ENCODE results near the gene CCR9. TPM values are rescaled to one million over a fixed set of nuclear protein-coding genes. Genes with fewer than 3 reads are reported as not detected.

Gene CCR9
- total RNA-seq, 1 experiment from 2014 or later, result not detected

DNA sequence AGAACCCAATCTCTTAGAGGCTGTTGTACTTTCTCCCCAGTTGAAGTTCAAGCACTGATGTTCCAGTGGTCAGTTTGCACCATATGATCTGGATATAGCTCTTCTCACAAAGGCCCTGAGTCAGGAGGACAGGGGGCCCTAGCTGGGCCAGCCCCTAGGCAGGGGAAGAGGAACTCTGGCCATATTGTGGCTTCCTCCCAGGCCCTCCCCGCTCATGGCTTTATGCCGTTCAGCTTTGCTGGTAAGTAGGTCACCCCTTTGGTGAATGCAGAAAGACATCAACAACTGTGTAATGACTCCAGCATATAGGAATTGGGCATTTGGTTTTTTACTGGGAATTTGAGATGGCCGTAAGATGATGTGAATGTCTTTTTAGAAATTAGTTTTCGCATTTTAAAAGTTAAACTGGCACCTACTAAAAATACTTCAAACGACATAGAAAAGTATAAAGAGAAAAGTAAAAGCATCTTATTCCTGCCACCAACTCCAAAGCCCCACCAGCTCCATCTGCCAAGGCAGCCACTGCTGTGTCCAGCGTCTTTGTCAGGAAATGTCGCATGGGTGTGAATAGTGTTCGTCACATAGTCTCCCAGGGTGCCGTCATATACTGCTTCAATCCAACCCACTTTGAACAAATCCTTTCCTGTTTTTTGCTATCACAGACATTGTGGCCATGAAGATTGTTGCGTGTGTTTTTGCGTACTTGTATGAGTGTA lies 25.3 kb downstream of the CCR9 start:
- CTCF ChIA-PET, result no interaction called here
- BruUV-seq (replicated peaks), result no TSS peak

DNA sequence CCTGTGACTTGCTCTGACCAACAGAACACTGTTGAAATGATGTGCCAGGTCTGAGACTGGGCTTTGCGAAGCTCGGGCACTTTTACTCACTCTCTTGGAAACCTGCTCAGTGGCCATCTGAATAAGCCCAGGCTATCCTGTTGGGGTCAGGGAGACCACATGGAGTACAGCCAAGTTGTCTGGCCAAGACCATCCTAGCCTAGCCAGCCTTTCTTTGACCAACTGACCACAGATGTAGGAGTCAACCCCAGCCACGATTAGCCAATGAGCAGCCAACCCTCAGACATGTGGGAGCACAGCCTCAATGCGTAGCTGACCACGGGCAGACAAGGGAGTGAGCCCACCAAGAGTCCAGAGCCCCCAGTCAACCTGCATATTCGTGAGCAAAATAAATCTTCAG lies 26.1 kb downstream of the CCR9 start:
- ChIA-PET CTCF (no interaction called here), POLR2A (ENCODE audit: low non-redundant PET) (no interaction called here)
- Histone ChIP-seq H3K9me3 (ENCODE audit: low read depth, low read length, poor library complexity, severe bottlenecking) (no peaks in the 10 kb centered on the region), H3K36me3 (ENCODE audit: insufficient read depth, low read length, poor library complexity, severe bottlenecking) (no peaks in the 10 kb centered on the region), H3K4me3 (ENCODE audit: low read depth, low read length, poor library complexity, severe bottlenecking) (no peak overlapping the region), H3K4me1 (ENCODE audit: insufficient read depth, low read length, poor library complexity, severe bottlenecking) (no peaks in the 10 kb centered on the region), H3K27me3 (replicated peaks; ENCODE audit: insufficient read depth, low read depth, low read length, poor library complexity) (no peaks in the 10 kb centered on the region), H3K27ac (ENCODE audit: low read depth, low read length, poor library complexity, severe bottlenecking) (no peak overlapping the region)
- BruUV-seq (replicated peaks), result no TSS peak
- intact Hi-C loops (cut with micrococcal nuclease; ENCODE audit: unreplicated experiment), result no loop called here
- no peak for DNase-seq (ENCODE audit: low spot score)
- TF ChIP-seq, protein P1, sequence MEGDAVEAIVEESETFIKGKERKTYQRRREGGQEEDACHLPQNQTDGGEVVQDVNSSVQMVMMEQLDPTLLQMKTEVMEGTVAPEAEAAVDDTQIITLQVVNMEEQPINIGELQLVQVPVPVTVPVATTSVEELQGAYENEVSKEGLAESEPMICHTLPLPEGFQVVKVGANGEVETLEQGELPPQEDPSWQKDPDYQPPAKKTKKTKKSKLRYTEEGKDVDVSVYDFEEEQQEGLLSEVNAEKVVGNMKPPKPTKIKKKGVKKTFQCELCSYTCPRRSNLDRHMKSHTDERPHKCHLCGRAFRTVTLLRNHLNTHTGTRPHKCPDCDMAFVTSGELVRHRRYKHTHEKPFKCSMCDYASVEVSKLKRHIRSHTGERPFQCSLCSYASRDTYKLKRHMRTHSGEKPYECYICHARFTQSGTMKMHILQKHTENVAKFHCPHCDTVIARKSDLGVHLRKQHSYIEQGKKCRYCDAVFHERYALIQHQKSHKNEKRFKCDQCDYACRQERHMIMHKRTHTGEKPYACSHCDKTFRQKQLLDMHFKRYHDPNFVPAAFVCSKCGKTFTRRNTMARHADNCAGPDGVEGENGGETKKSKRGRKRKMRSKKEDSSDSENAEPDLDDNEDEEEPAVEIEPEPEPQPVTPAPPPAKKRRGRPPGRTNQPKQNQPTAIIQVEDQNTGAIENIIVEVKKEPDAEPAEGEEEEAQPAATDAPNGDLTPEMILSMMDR (conservative IDR thresholded peaks at IDR 0.05; ENCODE audit: low read depth, low read length), result no peak
- no peak for TF ChIP-seq EZH2 (IDR thresholded peaks at IDR 0.05; ENCODE audit: borderline replicate concordance, low read depth, low read length, poor library complexity, severe bottlenecking)

More for the DNA sequence above, 25.3 kb downstream of the CCR9 start:
- H3K27ac ChIP-seq (ENCODE audit: low read depth, low read length, poor library complexity, severe bottlenecking), result no peak overlapping the region
- POLR2A ChIA-PET (ENCODE audit: low non-redundant PET), result no interaction called here
- H3K36me3 ChIP-seq (ENCODE audit: insufficient read depth, low read length, poor library complexity, severe bottlenecking), result no peaks in the 10 kb centered on the region
- H3K4me1 ChIP-seq (ENCODE audit: insufficient read depth, low read length, poor library complexity, severe bottlenecking), result no peaks in the 10 kb centered on the region
- intact Hi-C loops (cut with micrococcal nuclease; ENCODE audit: unreplicated experiment), result no loop called here
- H3K27me3 ChIP-seq (replicated peaks; ENCODE audit: insufficient read depth, low read depth, low read length, poor library complexity), result no peaks in the 10 kb centered on the region
- no peak for DNase-seq (ENCODE audit: low spot score)
- H3K4me3 ChIP-seq (ENCODE audit: low read depth, low read length, poor library complexity, severe bottlenecking), result no peak overlapping the region
- H3K9me3 ChIP-seq (ENCODE audit: low read depth, low read length, poor library complexity, severe bottlenecking), result no peaks in the 10 kb centered on the region
- no peak for TF ChIP-seq EZH2 (IDR thresholded peaks at IDR 0.05; ENCODE audit: borderline replicate concordance, low read depth, low read length, poor library complexity, severe bottlenecking)
- TF ChIP-seq, protein P1 (conservative IDR thresholded peaks at IDR 0.05; ENCODE audit: low read depth, low read length), result no peak

DNA sequence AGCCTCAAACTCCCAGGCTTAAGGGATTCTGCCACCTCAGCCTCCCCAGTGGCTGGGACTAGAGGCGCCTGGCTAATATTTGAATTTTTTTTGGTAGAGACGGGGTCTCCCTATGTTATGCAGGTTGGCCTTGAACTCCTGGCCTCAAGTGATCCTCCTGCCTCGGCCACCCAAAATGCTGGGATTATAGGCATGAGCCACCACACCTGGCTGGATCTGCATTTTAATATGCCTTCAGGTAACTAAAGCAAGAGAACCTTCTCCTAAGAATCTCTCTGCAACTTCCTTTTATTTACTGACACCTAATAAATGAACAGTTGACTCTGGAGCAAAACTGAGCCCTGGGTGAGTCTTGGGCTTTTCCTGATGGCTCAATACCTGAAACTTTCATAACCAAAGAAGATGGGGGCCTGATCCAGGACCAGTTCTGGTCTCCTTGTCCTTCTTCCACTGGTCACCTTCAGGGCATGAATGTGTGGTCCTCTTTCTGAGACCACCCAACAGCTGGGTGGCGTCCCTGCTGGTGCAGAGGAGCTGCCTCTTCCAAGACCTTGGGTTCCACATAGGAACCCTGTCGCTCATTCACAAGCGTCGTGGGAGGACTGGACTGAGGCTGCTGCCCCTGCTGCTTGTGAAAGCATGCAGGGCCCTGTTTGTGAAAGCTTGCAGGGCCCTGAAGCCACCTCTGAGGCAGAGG lies 28.2 kb downstream of the CCR9 start:
- TF ChIP-seq EZH2 (IDR thresholded peaks at IDR 0.05; ENCODE audit: borderline replicate concordance, low read depth, low read length, poor library complexity, severe bottlenecking), result no peak
- TF ChIP-seq, protein P1 (conservative IDR thresholded peaks at IDR 0.05; ENCODE audit: low read depth, low read length), result no peak
- intact Hi-C loops (cut with micrococcal nuclease; ENCODE audit: unreplicated experiment), result no loop called here
- DNase-seq (ENCODE audit: low spot score), result no peak
- Histone ChIP-seq H3K4me3 (ENCODE audit: low read depth, low read length, poor library complexity, severe bottlenecking) (no peak overlapping the region), H3K36me3 (ENCODE audit: insufficient read depth, low read length, poor library complexity, severe bottlenecking) (no peaks in the 10 kb centered on the region), H3K27me3 (replicated peaks; ENCODE audit: insufficient read depth, low read depth, low read length, poor library complexity) (no peaks in the 10 kb centered on the region), H3K9me3 (ENCODE audit: low read depth, low read length, poor library complexity, severe bottlenecking) (no peaks in the 10 kb centered on the region), H3K27ac (ENCODE audit: low read depth, low read length, poor library complexity, severe bottlenecking) (no peak overlapping the region), H3K4me1 (ENCODE audit: insufficient read depth, low read length, poor library complexity, severe bottlenecking) (no peaks in the 10 kb centered on the region)
- no TSS peak for BruUV-seq (replicated peaks)
- ChIA-PET POLR2A (ENCODE audit: low non-redundant PET) (no interaction called here), CTCF (no interaction called here)

All from A673 (cell line).